HG03066 (cell line): ENCODE measurements around the gene MYRIP.
"Not testable (repeated sequence)": the region's sequence is repeated elsewhere in the genome, so short reads cannot be mapped to it uniquely, and the experiment has no call there.

Source experiments
- ATAC-seq: cut with Tn5 transposase; IDR thresholded peaks from one replicate; pipeline ENCODE4 v1.9.1; 2021; ENCODE audit warnings: low read depth; ENCODE audit not compliant: unreplicated experiment

The MYRIP gene

GRCh38 chr3:39805650-39806049 lies 3.8 kb upstream of the MYRIP start:
- no peak for ATAC-seq

- ATAC-seq = no peak
Measured at GRCh38 chr3:39806820-39807219, 2.6 kb upstream of the MYRIP start.

DNA sequence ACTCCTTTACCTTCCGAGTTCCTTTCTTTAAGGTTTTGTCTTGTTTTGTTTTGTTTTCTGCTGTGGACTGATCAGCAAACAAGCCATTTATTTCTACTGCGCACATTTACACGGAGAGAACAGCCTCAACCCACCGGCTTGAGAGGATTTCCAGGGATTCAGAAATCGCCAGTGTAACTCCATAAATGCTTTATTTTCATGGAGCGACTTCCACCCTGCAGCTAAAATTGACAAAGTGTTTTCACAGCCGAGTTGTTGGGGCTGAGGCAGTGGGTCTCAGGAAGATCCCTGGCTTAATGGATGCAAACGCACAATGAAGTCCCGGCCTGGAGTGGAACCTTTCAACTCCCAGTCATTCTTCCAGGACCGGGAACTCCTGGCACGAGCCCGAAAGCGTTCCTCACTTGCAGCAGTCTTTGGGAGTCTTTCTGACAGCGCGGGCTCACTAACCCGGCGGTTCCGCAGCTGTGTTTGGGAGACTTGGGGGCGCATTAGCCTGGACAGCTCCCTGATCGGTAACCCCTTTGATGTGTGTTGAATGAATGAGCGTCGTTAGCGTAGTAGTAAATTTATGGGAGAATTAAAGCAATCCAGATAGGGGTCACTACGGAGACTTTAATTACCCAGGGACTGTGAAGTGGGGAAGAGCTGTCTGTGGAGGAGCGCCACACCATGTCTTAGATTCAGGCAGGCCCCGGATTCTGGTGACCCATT lies 785 bp upstream of the MYRIP start:
- ATAC-seq = no peak

DNA sequence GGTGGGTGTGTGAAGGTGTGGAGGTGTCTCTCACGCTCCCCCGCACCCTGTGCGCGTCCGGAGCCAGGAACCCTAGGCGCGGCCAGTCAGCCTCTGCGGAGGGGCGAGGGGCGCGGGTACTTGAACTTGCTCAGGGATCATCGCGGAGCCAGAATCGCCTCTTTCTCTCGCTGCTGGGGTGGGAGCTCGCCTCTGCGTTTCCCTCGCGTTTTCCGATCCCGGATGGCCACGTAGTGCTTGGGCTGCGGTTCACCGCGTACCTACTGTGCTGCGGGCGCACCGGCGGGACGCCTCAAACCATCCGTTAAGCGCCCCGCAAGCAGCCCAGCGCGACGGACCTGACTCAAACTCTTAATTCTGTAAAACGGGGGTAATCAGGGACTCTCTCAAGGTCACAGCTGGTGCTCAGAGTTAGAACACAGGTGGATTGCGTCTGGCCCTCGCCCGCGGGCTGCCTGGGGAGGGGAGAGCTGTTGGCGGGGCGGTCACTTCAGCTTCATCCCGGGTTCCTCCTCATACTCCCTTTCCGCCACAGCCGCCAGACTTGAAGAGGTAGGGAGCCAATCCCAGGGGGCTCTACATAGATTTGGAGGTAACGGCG lies 686 bp downstream of the MYRIP start:
- ATAC-seq = no peak

GRCh38 chr3:39810647-39811161 lies 1.3 kb downstream of the MYRIP start:
- ATAC-seq = no peak

DNA sequence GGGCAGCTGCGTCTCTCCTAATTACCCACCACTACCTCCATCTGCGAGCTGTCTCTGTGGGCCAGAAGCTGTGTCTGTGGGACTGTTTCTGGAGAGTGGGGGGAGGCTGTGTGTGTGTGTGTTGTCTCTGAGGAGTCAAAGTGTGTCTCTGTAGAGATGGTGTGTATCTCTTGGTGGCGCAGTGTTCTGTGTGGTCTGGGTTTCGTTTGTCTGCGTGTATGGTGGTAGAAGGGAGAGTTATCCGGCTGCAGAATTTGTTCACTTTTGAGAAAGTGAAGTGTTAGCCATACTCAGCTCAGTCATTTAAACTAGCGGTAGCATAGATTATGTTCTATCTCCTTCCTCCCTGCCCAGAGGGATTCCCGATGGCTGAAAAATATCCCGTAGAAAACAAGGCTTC lies 2.2 kb downstream of the MYRIP start:
- ATAC-seq = no peak

- no peak for ATAC-seq
Measured at GRCh38 chr3:39812537-39812936, 3.1 kb downstream of the MYRIP start.

GRCh38 chr3:39814007-39814406 lies 4.6 kb downstream of the MYRIP start:
- no peak for ATAC-seq

DNA sequence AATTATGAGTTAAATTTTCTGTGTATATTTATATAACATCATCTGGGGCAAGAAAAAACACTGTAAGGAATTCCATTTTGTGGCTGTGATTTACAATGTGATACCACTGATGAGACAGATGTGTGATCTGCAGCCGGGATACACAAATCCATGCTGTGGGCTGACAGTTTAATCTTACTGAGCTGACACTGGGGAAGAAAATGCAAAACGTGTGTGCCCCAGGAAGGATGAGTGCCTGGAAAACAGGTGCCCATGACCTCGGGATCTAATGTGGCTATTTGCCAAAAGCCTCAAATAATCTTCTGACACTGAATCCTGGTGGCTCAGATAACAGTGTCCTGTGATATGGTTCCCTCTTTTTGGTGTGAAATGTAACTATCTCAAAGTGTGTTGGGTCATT lies 10.5 kb downstream of the MYRIP start:
- ATAC-seq = no peak

- ATAC-seq = not testable (repeated sequence)
Measured at GRCh38 chr3:39833764-39834163, 24.4 kb downstream of the MYRIP start.

- no peak for ATAC-seq
Measured at GRCh38 chr3:39839484-39839883, 30.1 kb downstream of the MYRIP start.

GRCh38 chr3:39843440-39843839 lies 34.0 kb downstream of the MYRIP start:
- ATAC-seq = no peak

GRCh38 chr3:39848365-39848764 lies 39.0 kb downstream of the MYRIP start:
- no peak for ATAC-seq

DNA sequence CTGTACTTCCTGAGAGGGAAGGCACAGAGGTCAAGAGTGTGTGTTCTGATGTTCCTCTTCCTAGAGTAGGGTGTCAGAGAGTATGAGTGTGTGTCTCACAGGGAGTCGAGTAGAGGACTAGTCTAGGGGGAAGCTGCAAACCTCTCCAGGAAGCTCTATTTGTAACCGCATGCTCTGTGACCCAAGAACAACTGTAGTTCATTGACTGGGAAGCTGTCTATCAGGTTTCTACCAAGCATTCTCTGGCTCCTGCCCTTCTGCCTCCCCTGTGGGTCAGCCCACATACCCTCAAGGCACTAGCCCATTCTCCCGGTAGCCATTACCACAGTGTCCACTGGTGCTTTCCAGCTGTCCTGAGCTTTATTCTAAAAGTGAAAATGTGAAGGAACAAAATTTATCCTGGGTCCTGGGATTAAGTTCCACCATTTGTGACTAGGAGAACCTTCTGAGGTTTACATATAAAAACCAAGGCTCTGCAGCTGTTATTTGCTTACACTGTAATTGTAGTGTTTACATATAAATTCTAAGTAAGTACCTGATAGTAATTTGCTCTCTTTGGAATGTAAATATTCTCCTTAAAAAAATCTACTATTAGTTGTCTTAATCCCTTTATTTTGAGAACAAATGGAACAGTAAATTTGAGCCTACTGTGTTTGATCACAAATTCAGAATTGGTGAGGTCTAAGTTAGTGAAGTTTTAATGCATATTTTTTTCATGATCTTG lies 40.7 kb downstream of the MYRIP start:
- ATAC-seq = no peak

DNA sequence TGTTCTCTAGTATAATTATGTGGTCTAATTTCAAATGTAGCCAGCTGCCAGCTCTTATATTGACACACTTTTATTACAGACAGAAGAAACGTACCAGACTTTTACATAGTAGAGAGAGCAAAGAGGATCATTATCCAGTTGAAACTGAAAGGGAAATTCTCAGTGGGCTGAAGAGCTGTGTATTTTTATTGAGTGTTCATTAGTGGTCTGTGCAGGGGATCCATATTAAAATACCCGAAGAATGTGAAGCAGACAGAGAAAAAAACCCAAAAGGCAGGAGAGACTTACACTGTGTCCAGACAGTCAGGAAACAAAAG lies 41.3 kb downstream of the MYRIP start:
- no peak for ATAC-seq

DNA sequence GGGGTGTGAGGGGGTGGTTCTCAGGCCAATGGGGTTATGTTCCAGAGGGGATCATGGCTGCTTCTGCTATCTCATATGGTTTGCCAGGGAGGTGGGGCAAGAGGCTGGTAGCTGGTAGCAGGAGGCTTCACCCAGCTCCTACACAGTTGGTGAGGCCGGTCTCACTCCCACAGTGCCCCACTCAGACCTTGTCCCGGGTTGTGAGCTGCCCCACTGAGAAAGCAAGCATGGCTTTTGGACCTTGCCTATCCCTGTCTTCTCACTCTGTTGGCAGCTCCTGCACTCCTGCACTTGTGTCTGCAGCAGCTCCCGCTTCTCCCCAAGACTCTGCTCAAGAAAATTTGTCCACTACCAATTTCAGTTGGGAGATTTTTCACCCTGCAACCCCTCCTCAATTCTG lies 46.1 kb downstream of the MYRIP start:
- no peak for ATAC-seq

DNA sequence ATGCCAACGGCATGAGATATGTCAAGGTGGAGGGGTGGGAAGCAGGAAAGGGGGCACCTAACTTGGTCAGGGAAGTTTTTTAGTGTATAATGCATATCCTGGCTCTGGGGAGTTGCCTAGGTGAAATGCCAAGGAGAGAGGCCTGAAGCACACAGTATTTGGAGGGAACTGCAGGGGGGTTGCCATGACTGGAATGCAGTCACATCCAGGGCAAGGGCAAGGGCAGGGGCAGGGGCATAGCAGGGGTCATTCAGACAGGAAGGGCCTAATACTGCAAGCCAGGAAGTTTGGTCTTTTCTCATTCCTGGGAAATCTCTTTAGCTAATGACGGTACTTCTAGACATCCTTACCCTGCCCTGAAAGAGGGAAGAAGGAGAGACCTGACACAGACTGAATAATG lies 60.5 kb downstream of the MYRIP start:
- no peak for ATAC-seq

GRCh38 chr3:39870706-39871105 lies 61.3 kb downstream of the MYRIP start:
- ATAC-seq = no peak

- no peak for ATAC-seq
Measured at GRCh38 chr3:39879581-39879980, 70.2 kb downstream of the MYRIP start.

DNA sequence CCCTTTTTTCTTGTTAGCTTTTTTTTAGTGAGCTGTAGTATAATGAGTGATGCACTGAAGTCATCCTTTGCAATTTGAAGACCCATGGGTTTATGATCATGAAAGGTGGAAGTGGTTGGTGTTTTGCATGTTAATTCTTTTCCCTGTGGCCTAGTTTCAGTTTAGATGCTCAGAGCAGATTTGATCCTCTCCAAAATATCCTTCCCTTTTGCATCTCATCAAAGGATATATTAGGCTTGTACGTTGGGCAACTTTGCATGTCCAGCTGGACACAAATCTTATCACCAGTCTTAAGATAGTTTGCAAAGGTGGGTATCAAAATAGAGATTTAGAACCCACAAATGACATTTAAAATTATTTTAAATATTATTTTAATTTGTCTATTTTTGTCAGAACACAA lies 72.7 kb downstream of the MYRIP start:
- no peak for ATAC-seq

- ATAC-seq = no peak
Measured at GRCh38 chr3:39892068-39892467, 82.7 kb downstream of the MYRIP start.

DNA sequence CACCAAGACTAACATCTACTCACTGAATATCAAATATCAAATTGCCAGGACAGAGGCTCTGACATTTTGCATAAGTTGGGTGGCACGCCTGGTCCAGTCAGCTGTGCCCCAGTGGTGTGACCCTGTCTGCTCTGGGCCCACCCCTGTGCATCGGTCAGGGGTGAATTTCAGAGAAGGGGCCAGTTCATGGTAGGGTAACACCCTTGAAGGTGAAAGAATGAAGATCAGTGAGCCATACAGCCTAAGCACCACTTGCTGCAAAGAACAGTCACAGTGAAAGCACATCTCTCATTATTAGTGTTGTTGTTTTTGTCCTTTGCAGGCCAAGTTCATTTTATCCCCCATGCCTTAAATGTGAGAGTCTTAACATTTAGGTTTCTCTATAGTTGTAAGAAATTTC lies 86.8 kb downstream of the MYRIP start:
- ATAC-seq = no peak
